ENCODE results near the gene GATA1.

DNA sequence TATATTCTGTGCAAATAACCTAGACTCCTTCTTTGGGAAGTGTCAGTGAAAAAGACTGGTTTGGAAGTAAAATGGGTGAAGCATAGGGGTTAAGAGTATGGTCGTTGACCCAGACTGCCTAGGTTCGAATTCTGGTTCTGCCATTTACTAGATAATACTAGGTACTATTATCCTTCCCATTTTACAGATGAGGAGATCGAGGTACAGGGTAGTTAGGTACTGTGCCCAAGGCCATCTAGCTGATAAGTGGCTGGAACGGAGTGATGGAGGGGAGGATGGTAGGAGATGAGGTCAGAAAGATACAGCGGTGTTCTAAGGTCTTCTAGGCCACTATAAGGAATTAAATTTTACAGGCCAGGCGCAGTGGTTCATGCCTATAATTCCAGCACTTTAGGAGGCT is 13.8 kb upstream of the GATA1 start:
- TF ChIP-seq, protein P1, sequence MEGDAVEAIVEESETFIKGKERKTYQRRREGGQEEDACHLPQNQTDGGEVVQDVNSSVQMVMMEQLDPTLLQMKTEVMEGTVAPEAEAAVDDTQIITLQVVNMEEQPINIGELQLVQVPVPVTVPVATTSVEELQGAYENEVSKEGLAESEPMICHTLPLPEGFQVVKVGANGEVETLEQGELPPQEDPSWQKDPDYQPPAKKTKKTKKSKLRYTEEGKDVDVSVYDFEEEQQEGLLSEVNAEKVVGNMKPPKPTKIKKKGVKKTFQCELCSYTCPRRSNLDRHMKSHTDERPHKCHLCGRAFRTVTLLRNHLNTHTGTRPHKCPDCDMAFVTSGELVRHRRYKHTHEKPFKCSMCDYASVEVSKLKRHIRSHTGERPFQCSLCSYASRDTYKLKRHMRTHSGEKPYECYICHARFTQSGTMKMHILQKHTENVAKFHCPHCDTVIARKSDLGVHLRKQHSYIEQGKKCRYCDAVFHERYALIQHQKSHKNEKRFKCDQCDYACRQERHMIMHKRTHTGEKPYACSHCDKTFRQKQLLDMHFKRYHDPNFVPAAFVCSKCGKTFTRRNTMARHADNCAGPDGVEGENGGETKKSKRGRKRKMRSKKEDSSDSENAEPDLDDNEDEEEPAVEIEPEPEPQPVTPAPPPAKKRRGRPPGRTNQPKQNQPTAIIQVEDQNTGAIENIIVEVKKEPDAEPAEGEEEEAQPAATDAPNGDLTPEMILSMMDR (IDR thresholded peaks at IDR 0.05), result no peak
- TF ChIP-seq, protein P2, sequence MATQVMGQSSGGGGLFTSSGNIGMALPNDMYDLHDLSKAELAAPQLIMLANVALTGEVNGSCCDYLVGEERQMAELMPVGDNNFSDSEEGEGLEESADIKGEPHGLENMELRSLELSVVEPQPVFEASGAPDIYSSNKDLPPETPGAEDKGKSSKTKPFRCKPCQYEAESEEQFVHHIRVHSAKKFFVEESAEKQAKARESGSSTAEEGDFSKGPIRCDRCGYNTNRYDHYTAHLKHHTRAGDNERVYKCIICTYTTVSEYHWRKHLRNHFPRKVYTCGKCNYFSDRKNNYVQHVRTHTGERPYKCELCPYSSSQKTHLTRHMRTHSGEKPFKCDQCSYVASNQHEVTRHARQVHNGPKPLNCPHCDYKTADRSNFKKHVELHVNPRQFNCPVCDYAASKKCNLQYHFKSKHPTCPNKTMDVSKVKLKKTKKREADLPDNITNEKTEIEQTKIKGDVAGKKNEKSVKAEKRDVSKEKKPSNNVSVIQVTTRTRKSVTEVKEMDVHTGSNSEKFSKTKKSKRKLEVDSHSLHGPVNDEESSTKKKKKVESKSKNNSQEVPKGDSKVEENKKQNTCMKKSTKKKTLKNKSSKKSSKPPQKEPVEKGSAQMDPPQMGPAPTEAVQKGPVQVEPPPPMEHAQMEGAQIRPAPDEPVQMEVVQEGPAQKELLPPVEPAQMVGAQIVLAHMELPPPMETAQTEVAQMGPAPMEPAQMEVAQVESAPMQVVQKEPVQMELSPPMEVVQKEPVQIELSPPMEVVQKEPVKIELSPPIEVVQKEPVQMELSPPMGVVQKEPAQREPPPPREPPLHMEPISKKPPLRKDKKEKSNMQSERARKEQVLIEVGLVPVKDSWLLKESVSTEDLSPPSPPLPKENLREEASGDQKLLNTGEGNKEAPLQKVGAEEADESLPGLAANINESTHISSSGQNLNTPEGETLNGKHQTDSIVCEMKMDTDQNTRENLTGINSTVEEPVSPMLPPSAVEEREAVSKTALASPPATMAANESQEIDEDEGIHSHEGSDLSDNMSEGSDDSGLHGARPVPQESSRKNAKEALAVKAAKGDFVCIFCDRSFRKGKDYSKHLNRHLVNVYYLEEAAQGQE (IDR thresholded peaks at IDR 0.05; ENCODE audit: insufficient read depth in 1 of 2, low read depth in 2 of 2, low read length in 1 of 2), result no peak
- TF ChIP-seq SIN3A (IDR thresholded peaks at IDR 0.05; ENCODE audit: borderline replicate concordance, insufficient read depth, low read depth, low read length), result no peak
